ENCODE measurements around the gene C2orf78.
"Not testable (repeated sequence)": the region's sequence is repeated elsewhere in the genome, so short reads cannot be mapped to it uniquely, and the experiment has no call there.

Gene C2orf78, protein sequence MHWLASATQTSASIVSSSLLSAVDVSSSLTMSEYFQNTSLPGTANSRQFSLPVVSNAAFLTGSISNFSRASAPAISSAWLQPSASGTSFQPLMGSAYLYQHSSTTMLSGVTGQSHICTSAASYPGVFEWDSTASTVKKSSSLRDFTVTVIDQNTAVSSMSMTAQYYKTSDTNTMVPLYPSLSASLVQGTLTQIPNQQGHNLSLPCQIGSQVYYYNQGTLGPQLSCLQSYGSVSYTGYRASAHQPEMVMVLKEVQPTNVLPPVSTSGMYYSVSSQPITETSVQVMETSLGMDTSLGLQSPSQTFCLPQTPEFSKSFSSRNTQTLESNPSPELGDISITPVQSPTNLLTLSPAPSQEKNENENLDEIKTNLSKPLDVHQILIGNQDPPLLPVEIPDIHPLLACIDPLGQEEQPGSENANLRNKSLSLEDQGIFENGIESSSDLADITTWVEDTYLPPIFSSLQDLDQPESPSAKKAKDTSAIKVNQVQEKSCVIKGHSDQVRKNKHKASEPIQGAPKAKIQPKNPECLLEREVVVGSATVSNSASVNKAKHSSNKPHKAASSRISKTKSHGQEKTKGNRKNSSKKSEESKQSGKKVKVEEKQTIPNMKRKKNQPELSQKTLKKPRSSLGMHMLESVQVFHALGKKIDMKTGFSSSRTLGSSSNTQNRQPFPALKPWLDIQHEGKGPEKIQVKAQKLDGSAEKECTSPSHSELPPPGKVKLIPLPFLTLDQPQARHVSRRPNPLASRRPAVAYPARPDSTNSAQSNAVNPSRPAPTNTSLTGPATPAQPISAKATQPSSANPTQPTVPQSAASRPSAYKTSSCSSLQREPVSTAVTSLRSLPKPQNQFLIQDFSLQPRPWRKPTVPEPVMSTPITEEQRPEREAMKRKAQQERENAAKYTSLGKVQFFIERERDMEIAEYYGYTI

DNA sequence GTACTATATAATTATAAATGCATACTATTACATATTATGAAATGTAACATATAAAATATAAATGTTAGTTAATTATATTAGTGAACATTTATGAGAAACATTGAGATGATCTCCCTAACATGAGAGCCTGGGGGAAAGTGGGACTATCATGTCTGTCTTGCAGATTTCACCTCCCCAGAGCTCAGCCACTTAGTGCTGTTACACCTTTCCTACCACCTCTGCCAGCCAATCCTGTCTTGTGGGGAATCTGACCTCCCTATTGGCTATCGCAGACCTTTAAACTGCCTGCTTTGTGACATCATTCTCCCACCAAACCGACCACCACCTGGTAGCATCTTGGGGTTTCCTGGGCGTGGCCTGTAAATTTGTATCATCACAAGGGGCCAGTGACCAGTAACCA lies at the start of gene C2orf78:
Gene C2orf78, plus strand, starts transcription at position 301 of the 400 bp plus-strand sequence. CDS start 127 bp downstream, outside the sequence.
- not testable (repeated sequence) for DNase-seq (ENCODE audit: low read depth in 2 of 2)

DNA sequence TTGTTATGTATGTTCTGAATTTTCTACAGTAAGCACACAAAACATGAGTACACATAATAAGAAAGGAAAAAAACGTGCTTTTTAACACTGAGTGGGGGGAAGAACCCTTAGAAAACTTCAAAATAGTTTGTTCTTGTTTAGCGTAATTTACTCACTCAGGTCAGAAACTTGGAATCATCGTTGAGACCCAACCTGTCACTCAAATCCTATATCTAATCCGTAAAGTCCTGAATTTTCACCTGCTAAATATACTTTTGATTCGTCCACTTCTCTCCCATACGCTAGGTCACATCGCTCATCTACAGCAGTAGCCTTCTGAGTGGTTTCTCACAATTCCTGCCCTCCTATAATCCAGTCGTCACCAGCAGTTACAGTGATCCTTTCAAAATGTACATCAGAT lies 47.6 kb upstream of the C2orf78 start:
- DNase-seq (ENCODE audit: low read depth in 2 of 2): no peak

DNA sequence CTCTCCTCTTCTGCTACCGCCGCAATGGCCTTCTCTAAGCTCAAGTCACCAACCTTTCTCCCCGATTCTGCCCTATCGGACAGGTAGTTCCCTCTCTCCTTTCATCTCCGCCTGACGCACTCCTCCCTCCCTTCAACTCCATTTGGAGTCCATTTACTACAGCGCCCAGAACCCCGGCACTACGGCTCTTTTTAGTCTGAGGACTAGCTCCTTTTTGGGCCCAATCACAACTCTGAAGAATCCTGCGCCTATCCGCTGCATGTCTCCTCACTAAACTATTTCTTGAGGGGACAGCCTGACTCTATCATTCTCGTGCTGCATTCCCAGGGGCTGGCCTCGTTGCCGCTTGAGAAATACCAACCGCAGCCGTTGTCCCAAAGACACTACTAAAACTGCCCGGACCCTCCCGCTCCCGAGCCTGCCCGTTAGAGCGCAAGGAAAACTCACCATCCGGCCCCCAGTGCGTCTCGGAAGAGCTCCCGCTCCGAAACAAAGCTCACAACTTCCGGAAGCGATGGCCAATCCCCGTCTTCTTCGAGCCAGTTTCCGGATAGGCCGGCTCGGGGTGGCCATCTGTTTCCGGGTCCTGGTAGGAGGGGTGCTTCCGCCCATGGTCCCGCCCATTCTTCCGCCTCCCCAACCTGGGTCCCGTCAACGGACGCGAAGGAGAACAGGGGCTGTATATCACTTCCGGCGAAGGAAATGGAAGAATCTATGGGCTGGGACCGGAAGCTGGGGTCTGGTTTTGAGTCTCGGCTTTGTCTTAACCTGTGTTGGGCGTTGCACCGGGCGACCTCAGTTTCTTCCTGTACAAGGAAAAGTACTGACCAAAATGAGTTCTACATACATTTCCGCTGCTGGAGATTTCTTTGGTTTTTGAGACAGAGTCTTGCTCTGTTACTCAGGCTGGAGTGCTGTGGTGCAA lies 46.9 kb upstream of the C2orf78 start, which contains the start of gene TPRKB:
Gene TPRKB, minus strand, starts transcription at position 491 of the 925 bp plus-strand sequence. CDS start 2,776 bp downstream, outside the sequence.
- DNase-seq (ENCODE audit: low read depth in 2 of 2): peak; percentile 95 to 96

DNA sequence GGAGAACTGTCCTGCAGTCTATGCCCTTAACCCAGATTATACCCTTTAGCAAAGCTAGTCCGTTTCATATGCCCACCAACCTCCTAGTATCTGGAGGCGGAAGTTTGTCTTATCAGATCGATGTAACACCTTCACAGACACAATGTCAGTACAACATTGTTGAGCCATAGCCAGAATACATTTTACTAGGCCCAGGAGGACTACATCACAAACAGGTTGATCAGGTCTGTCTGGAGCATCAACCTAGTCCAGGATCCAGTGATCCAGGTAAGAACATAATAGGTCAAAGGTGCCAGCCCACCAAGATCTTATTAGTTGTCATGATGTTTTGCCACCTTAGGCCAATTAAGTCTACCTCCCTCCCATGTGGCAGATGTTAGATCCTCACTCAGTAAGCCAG lies 44.9 kb upstream of the C2orf78 start:
- no peak for DNase-seq (ENCODE audit: low read depth in 2 of 2)

DNA sequence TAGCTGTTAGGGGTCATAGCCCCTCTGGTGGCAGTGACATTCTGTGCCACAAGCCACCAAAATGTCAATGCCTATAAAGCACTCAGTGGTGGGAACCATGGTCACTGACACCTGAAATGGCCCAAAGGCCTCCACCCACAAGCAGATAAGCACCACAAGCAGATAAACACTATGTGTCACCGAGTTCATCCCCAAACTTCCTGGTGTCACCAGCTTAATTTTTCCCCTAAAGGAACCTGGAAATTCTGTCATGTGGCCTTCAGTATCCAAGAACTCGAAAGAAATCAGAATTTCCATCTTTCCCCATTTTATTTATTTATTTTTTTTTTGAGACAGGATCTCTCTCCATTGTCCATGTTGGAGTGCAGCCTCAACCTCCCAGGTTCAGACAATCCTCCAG lies 43.2 kb upstream of the C2orf78 start:
- DNase-seq (ENCODE audit: low read depth in 2 of 2): no peak

DNA sequence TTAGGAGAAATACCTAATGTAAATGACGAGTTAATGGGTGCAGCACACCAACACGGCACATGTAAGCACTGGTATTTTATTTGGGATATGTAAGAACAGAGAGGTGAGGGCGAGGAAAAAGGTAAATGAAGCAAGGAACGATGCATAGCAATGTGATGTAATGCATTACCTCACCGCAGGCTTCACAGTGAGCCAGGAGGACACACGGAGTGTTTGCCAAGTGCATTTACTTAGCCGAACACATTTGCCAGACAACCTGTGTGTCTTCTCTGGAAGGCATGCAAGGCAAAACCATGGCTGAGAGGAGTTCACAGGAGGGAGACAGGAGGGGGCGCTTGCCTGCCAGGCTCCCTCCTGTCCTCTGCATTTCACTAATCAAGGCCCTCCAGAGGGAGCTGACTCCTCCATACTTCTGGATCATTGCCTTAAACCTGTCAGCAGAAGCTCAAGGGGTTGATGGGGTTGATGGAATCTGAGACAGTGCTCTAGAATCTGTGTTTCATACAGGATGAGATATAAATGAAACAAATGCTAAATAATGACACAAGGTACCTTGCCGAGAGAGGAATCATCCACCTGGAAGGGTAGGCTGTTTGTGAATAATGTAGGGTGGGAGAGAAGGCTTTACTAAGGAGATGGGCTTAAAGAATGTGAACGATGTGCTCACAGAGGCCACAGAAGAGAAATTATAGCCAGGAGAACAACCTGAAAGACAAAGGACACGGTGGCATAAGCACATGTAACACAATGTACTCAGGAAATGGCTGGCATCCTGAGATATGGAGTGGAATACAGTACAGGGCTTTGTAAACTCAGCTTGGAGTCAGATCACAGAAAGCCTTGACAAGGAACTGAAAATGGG lies 37.7 kb upstream of the C2orf78 start:
- DNase-seq (ENCODE audit: low read depth in 2 of 2): no peak

DNA sequence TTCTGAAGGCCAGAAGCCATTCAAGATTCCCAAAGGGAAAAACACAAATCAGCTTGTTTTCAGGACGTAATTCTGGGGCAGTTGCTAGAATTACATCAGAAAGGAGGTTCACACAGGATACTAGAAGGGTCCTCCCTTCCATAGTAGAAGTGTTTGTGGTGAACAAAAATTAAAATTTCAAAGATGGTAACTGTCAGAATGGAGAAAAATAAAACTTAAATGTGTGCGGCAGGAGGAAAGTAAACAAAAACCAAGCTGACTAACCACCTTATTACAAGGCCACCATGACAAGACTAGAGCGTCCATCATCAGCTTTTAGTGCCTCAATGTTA lies 37.1 kb upstream of the C2orf78 start:
- no peak for DNase-seq (ENCODE audit: low read depth in 2 of 2)

DNA sequence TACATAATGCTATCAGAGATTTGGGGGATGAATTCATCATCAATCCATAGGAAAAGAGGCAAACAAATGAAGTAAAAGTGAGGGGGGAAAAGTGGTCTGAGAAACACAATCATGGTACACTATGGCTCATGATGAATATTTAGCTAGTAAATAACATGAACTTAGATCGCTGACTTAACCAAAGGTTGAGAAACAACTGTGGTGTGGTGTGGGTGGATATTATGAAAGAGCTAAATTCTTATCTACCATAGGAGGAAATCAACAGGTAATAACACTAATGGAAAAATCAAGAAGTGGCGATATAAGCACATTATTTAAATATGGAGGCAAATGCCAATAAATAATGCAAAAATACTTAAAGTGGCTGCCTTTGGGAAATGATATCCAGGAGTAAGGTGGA lies 34.7 kb upstream of the C2orf78 start:
- no peak for DNase-seq (ENCODE audit: low read depth in 2 of 2)

DNA sequence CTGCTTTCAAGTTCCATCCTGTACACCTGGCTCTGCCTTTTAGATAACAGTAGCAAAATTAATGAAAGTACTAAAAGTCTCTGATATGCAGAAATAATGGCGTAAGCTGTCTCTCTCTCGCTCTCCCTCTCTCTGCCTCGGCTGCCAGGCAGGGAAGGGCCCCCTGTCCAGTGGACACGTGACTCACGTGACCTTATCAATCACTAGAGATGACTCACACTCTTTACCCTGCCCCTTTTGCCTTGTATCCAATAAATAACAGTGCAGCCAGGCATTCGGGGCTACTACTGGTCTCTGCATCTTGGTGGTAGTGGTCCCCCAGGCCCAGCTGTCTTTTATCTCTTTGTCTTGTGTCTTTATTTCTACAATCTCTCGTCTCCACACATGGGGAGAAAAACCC lies 29.7 kb upstream of the C2orf78 start:
- not testable (repeated sequence) for DNase-seq (ENCODE audit: low read depth in 2 of 2)

DNA sequence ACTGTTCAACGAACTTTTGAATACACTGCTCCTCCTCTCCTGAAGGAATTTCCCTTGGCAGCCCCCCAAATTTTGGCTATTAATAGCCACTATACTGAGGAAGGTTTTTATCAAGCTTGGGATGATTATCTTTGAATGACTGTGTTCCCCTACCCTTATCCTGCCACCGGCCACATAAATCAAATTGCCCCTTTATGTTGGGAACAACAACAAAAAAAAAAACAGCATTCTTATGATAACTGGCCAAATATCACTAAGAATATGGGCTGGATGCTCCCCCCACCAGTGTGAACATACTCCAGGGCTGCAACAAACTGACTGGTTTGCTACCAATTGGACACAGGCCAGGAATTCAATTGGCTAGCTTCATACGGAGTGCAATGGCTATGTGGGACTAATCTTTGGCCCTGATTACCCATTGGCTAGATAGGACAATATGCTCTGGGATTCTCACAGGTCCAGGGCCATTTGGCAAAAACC lies 24.7 kb upstream of the C2orf78 start:
- no peak for DNase-seq (ENCODE audit: low read depth in 2 of 2)

DNA sequence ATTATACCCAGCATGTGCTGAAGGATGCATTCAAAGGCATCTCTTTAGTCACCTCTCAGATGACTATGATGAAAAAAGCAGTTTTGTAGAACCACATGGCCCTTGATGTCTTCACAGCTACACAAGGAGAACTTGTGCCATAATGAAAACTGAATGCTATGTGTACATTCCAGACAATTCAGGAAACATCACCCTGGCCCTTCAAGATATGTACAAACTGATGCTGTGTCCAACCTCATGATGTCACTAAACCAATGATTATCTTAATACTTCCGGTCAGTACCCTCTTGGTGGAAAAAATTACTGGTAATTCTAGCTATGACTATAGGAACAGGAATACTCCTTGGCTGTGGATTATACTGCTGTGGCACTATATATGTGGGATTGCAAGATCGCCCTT lies 24.1 kb upstream of the C2orf78 start:
- no peak for DNase-seq (ENCODE audit: low read depth in 2 of 2)

DNA sequence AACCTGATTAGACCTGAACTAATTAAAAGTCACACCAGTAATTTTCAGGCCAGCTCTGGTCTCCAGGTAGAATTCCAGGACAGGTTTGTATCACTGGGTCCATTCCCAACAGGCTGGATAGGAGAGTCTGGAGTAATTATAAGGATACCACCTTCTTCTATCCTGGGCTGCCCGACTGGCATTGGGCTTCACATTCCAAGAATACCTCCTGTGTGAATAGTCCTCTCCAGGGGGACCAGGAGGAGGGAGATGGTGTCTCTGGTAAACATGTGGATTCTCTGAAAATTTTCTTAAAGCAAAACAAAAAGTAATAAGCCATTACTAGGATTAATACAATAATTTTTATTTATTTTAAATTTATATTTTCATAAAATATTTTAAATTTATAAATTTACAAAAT lies 21.4 kb upstream of the C2orf78 start:
- DNase-seq (ENCODE audit: low read depth in 2 of 2): no peak

DNA sequence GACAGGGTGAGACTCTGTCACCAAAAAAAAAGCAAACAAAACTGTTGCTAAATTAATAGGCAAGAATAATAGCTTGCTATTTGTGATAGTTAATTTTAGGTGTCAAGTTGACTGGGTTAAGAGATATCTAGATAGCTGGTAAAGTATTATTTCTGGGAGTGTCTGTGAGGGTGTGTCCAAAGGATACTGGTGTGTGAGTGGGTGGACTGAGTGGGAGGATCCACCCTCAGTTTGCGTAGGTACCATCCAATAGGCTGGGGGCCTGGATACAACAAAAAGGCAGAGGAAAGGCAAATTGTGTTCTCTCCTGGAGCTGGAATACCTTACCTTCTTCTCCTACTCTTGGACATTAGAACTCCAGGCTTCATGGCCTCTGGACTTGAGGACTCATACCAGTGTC lies 19.0 kb upstream of the C2orf78 start:
- no peak for DNase-seq (ENCODE audit: low read depth in 2 of 2)

DNA sequence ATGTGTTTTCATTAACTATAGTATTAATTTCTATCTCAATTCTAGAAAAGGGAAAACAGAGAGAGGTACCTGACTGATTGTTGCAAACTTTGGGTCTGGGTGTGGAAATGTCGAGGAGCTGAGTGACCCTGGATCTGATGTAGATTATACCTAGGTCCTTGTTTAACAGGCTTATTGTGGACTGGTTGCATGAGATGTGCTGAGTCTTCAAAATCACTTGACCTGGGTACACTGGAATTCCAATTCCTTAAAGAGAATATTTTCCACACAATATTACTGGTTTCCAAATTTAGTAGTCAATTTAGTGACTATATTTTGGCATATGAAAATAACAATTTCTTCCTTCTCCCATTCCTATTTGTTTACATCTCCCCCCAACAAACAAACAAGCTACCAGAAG lies 17.6 kb upstream of the C2orf78 start:
- no peak for DNase-seq (ENCODE audit: low read depth in 2 of 2)

DNA sequence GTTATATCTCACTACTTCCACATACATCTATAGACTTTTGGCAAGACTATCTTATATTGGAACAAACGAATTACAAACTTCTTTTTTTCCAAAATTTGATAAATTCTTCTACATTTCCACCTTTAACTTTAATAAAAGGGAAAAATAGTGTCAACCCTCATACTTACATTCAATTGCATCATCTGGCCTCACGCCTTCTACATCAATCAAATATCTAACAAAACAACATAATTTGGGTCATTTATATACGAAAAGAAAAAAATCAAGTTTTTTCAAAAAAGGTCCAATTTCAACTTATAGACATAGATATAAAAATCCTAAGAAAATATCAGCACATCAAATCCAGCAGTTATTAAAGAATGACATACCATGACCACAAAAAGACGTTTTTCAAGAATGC lies 17.0 kb upstream of the C2orf78 start:
- DNase-seq (ENCODE audit: low read depth in 2 of 2): no peak

DNA sequence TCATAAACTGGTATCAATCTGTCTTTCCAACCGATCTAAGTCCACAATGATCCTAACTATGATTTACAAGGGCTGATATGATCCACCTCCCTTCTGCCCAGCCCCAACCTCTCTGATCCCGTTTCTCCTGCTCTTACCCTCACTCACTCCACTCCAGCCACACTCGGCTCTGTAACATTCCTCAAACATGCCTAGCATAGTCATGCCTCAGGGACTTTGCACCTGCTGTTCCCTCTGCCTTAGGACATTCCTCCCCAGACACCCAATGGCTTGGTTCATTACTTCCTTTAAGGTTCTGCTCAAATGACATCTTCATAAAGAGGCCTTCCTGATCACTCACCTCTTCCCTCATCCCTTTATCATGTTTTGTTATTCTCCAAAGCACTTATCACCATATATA lies 13.3 kb upstream of the C2orf78 start:
- no peak for DNase-seq (ENCODE audit: low read depth in 2 of 2)

DNA sequence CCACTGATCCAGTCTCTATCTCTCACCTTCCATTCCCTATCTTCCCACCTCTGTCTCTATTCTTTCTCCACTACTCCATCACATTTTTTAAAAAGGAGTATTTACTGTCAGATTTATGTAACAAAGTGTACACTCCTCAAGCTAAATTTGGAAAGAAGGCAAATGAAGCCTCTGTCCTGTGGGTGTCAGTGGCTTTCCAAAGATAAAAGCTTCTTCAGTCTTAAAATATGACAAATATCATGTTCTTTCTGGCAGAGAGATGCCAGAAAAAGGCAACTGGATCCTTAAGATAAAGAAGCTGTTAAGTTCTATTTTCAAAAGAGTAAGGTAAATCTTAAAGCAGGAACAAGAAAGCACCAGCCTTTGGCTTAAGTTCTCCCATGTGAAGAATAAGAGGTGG lies 11.2 kb upstream of the C2orf78 start:
- DNase-seq (ENCODE audit: low read depth in 2 of 2): no peak

DNA sequence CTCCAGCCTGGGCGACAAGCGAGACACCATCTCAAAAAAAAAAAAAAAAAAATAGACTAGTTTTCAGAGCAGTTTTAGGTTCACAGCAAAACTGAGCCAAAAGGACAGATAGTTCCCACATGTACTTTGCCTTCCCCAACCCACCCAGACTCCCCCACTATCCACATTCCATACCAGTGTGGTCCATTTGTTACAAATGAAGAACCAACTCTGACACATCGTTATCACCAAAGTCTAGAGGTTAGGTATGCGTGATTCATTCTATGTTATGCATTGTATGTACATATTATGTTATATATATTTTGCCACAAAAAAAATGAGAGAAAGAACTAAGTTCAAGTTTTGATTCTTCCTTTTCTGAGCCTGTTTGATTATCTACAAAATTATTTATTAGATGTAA lies 7.6 kb upstream of the C2orf78 start:
- no peak for DNase-seq (ENCODE audit: low read depth in 2 of 2)

DNA sequence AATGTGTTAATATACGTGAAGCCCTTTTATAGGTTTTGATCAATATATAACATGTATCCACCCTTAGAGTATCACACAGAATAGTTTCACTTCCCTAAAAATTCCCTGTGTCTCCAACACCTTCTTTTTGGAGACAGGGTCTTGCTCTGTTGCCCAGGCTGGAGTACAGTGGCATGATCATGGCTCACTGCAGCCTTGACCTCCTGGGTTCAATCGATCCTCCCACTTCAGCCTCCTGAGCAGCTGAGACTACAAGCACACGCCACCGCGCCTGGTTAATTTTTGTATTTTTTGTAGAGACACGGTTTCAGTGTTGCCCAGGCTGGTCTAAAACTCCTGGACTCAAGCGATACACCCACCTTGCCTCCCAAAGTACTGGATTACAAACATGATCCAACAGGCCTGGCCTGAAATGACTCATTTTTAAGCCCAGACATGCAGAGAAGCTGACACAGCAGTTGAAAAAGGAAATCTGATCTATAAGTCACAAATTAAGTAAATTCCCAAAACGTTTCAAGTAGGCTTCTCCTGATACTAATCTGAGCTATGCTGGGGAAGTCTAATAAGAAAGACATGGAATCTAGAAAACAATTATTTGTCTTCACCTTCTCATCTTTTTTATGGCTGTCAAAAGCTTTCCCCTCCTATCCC lies 7.0 kb upstream of the C2orf78 start:
- DNase-seq (ENCODE audit: low read depth in 2 of 2): no peak

DNA sequence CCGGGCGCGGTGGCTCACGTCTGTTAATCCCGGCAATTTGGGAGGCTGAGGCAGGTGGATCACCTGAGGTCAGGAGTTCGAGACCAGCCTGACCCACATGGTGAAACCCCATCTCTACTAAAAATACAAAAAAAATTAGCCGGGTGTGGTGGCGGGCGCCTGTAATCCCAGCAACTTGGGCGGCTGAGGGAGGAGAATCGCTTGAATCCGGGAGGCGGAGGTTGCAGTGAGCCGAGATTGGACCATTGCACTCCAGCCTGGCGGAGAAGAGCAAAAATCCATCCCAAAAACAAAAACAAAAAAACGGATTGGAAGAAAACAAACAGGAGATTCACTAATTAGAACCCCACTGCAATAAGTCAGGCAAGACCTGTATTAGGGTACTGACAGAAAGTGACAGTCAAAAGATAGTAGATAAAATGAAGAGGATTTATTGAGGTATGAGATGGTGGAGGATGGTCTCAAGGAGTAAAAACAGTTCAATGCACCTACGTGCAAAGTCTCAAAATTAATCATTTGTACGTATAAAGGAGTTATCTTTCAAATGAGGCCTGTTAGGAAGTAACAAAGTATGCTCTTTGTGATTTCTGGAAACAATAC lies 5.0 kb upstream of the C2orf78 start:
- not testable (repeated sequence) for DNase-seq (ENCODE audit: low read depth in 2 of 2)
